Heart left ventricle (tissue), 13 donors: ENCODE measurements around the gene CCDC112.

Source experiments
- CTCF ChIP-seq, 12 donors: fragments of 200-600 bp; sonication (generic) in 4 of 12; IDR thresholded peaks; one replicate each; pipeline versions ENCODE4 v1.5.0 to v1.8.0; 2018 to 2022; ENCODE audit warnings: antibody characterized with exemption in 12 of 12, mild to moderate bottlenecking in 5 of 12
- POLR2A ChIP-seq, 2 donors: fragments of 450-650 bp; IDR thresholded peaks; one replicate each; pipeline ENCODE4 v1.6.1; 2017; ENCODE audit warnings: antibody characterized with exemption in 2 of 2, mild to moderate bottlenecking in 2 of 2, moderate library complexity in 2 of 2
- donor health status: ischemic (EF 13 %, LVEDD 7.1; RV severe dilation, severe dysfunction).
- donor health status: DM: no; HTN: yes; CAD: no.
- donor health status: DM: no; HTN: no; CAD: no.
- donor health status: ischemic (EF 25% LVEDD 6.9; RV normal size, moderate dysfunction).
- donor health status: ischemic (EF 25% LVEDD 5.7; RV mildly dilated, moderate dysfunction).
- donor health status: ischemic (EF 35%, LVEDD 5.7; RV mildly dilated, moderate dysfunction).
- donor health status: nonischemic (EF 11% LVEDD 7.7; RV severe dilation, severe dysfunction).
- donor health status: DM: yes; HTN: yes; CAD: no.
- donor health status: PGD.
- donor health status: ischemic (EF 29% LVEDD 5.4; RV normal size, mild dysfunction).
- donor health status: nonischemic (EF 23%, LVEDD 6.1; RV moderate dilation, normal function).

- TF ChIP-seq CTCF (IDR thresholded peaks at IDR 0.05) (no peak), POLR2A (IDR thresholded peaks at IDR 0.05) (no peak)
These were observed 36.2 kb downstream of the CCDC112 start for GRCh38 chr5:115260248-115260647.
